K562 (cell line): Measurements from ENCODE around the gene MTO1. TPM values are rescaled to one million over a fixed set of nuclear protein-coding genes. Genes with fewer than 3 reads are reported as not detected.

Experiments used
- CBFA2T3 ChIP-seq: fragments of 450-650 bp; IDR thresholded peaks from 2 replicates; pipeline ENCODE4 v1.6.1; 2017
- DPF2 ChIP-seq: fragments of 450-650 bp; IDR thresholded peaks from 2 replicates; pipeline ENCODE4 v1.6.1; 2016
- E2F3 ChIP-seq: fragments of 250-450 bp; sonication (Bioruptor Pico); IDR thresholded peaks from 2 replicates; pipeline ENCODE4 v1.4.0; 2020; ENCODE audit warnings: mild to moderate bottlenecking
- HDAC2 ChIP-seq: fragments of 450-650 bp; IDR thresholded peaks from 2 replicates; pipeline ENCODE4 v1.6.1; 2016; ENCODE audit warnings: mild to moderate bottlenecking
- HDAC3 ChIP-seq: fragments of 450-650 bp; IDR thresholded peaks from 2 replicates; pipeline ENCODE4 v1.6.1; 2018; ENCODE audit warnings: borderline replicate concordance, mild to moderate bottlenecking, moderate library complexity; ENCODE audit not compliant: partially characterized antibody
- ILK ChIP-seq: fragments of 450-650 bp; IDR thresholded peaks from 2 replicates; pipeline ENCODE4 v1.6.1; 2016; ENCODE audit warnings: missing genetic modification characterization, low read depth, mild to moderate bottlenecking, missing compliant biosample characterization, moderate library complexity, borderline replicate concordance
- KLF16 ChIP-seq: IDR thresholded peaks from 2 replicates; pipeline ENCODE4 v1.6.1; 2016; ENCODE audit warnings: antibody characterized with exemption
- RAD51 ChIP-seq: fragments of 450-650 bp; IDR thresholded peaks from 2 replicates; pipeline ENCODE4 v1.7.1; 2016; ENCODE audit warnings: low read depth, mild to moderate bottlenecking, borderline replicate concordance
- RBM25 ChIP-seq: fragments of 200-400 bp; formaldehyde crosslinking; IDR thresholded peaks from 2 replicates; pipeline ENCODE4 v1.6.1; 2018; ENCODE audit warnings: low read length, low read depth, moderate library complexity; ENCODE audit not compliant: severe bottlenecking
- TBL1XR1 ChIP-seq, 2 experiments: IDR thresholded peaks; 2 replicates each; pipeline ENCODE4 v1.6.1; 2012; ENCODE audit warnings: improper control_type of control experiment in 2 of 2, low read length in 2 of 2, mild to moderate bottlenecking in 1 of 2
- polyA plus RNA-seq, 8 experiments: library from polyadenylated mRNA; depleted of rRNA in 4 of 8; stranded (reverse) in 5 of 8; unstranded in 3 of 8; fragments of >200 nt; fragmentation: Nextera tagmentation in 2 of 8; fragmentation: Illumina TruSeq in 1 of 8; extraction: Ambion mirVana in 2 of 8; extraction: Trizol in 1 of 8; gene quantifications; 2 replicates each; pipeline versions ENCODE4 v1.2.1 to v1.2.3, GENCODE V29; 2011 to 2014; ENCODE audit warnings: inconsistent platforms in 1 of 8, missing spikeins in 1 of 8
- total RNA-seq, 7 experiments: library from RNA; depleted of rRNA in 6 of 7; stranded (reverse); fragments of >200 nt in 6 of 7; fragmentation: Illumina TruSeq in 2 of 7; extraction: Trizol in 2 of 7; gene quantifications; 2 replicates each; pipeline versions ENCODE4 v1.2.1 to v1.2.3, GENCODE V29; 2011 to 2021; ENCODE audit warnings: low replicate concordance in 1 of 7
- TF ChIP-seq, protein P1 (sequence below): sonication (generic); formaldehyde crosslinking; IDR thresholded peaks from 2 replicates; pipeline ENCODE4 v1.8.0; 2022; ENCODE audit warnings: missing genetic modification reagents, mild to moderate bottlenecking, moderate library complexity, borderline replicate concordance
- TF ChIP-seq, protein P2 (sequence below): fragments of 200-800 bp; sonication (Bioruptor generic); IDR thresholded peaks from 2 replicates; pipeline ENCODE4 v1.6.1; 2016; ENCODE audit warnings: missing genetic modification characterization, missing compliant biosample characterization
- TF ChIP-seq, protein P3 (sequence below): fragments of 450-650 bp; IDR thresholded peaks from 2 replicates; pipeline ENCODE4 v1.6.1; 2016

MTO1 gene
- total and polyA plus RNA-seq, 9 of the 15 experiments (the other 6 are each of a cell fraction or from before 2014, with no cell fraction given) = 33.4 to 62.3 (median 50.6) TPM

DNA sequence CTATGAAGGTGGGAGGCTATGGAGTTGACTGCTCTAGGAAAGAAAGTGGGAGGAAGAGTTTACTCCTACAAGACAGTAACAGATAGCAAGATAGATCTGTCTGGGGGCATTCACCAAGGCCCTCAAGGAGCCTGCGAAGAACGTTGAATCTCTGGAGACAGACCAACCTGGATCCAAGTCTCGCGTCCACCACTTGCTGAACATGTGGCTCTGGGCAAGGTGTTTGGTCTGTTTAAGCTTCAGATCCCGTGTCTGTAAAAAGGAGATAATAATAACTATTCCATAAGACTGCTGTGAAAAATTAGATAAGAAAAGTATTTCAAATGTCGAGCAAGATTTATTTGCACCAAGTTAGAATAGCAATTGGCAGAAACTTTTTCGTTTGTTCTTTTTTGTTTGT lies 67.4 kb downstream of the MTO1 start (continued):
- TF ChIP-seq HDAC3 (peak; percentile 74), E2F3 (no peak), TBL1XR1 (IDR thresholded peaks at IDR 0.05; ENCODE audit: low read length in 2 of 2) (peak in 1 of 2 experiments; percentile 79; a peak in 1 of 4 replicates), DPF2 (peak; percentile 88), RBM25 (no peak), HDAC2 (peak; percentile 71; the same call in 1 of the 2 replicates), KLF16 (peak; percentile 88), ILK (tag) (no peak), CBFA2T3 (peak; percentile 97), RAD51 (0 out of 2 replicates have a peak, but pooled peaks have one; percentile 18)
- TF ChIP-seq, protein P1, sequence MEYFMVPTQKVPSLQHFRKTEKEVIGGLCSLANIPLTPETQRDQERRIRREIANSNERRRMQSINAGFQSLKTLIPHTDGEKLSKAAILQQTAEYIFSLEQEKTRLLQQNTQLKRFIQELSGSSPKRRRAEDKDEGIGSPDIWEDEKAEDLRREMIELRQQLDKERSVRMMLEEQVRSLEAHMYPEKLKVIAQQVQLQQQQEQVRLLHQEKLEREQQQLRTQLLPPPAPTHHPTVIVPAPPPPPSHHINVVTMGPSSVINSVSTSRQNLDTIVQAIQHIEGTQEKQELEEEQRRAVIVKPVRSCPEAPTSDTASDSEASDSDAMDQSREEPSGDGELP (CRISPR knock-in tag) = peak; percentile 46; the same call in 1 of the 2 replicates
- TF ChIP-seq, protein P2, sequence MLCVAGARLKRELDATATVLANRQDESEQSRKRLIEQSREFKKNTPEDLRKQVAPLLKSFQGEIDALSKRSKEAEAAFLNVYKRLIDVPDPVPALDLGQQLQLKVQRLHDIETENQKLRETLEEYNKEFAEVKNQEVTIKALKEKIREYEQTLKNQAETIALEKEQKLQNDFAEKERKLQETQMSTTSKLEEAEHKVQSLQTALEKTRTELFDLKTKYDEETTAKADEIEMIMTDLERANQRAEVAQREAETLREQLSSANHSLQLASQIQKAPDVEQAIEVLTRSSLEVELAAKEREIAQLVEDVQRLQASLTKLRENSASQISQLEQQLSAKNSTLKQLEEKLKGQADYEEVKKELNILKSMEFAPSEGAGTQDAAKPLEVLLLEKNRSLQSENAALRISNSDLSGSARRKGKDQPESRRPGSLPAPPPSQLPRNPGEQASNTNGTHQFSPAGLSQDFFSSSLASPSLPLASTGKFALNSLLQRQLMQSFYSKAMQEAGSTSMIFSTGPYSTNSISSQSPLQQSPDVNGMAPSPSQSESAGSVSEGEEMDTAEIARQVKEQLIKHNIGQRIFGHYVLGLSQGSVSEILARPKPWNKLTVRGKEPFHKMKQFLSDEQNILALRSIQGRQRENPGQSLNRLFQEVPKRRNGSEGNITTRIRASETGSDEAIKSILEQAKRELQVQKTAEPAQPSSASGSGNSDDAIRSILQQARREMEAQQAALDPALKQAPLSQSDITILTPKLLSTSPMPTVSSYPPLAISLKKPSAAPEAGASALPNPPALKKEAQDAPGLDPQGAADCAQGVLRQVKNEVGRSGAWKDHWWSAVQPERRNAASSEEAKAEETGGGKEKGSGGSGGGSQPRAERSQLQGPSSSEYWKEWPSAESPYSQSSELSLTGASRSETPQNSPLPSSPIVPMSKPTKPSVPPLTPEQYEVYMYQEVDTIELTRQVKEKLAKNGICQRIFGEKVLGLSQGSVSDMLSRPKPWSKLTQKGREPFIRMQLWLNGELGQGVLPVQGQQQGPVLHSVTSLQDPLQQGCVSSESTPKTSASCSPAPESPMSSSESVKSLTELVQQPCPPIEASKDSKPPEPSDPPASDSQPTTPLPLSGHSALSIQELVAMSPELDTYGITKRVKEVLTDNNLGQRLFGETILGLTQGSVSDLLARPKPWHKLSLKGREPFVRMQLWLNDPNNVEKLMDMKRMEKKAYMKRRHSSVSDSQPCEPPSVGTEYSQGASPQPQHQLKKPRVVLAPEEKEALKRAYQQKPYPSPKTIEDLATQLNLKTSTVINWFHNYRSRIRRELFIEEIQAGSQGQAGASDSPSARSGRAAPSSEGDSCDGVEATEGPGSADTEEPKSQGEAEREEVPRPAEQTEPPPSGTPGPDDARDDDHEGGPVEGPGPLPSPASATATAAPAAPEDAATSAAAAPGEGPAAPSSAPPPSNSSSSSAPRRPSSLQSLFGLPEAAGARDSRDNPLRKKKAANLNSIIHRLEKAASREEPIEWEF (CRISPR knock-in tag) = 0 out of 2 replicates have a peak, but pooled peaks have one; percentile 39
- TF ChIP-seq, protein P3, sequence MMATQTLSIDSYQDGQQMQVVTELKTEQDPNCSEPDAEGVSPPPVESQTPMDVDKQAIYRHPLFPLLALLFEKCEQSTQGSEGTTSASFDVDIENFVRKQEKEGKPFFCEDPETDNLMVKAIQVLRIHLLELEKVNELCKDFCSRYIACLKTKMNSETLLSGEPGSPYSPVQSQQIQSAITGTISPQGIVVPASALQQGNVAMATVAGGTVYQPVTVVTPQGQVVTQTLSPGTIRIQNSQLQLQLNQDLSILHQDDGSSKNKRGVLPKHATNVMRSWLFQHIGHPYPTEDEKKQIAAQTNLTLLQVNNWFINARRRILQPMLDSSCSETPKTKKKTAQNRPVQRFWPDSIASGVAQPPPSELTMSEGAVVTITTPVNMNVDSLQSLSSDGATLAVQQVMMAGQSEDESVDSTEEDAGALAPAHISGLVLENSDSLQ = peak; percentile 59; the same call in 1 of the 2 replicates
